Activated naive CD4-positive, alpha-beta T cell treated with anti-CD3 and anti-CD28 coated beads, Interleukin-2, amount 50 U/mL, for 72 hours (primary cell): Measurements from ENCODE around the gene TMEM87B. TPM values are rescaled to one million over a fixed set of nuclear protein-coding genes. Genes with fewer than 3 reads are reported as not detected.

ENCODE experiments used
- ATAC-seq, 2 donors: fragments of 150-1000 bp; cut with Tn5 transposase; 2 replicates each; pipeline ENCODE4 v1.10.0; 2021; ENCODE audit warnings: mild to moderate bottlenecking in 2 of 2, moderate library complexity in 2 of 2
- DNase-seq, 2 donors: peaks; one replicate each; pipeline ENCODE4 v3.0.0; 2021 to 2022; ENCODE audit warnings: low spot score in 2 of 2
- H3K27ac Mint-ChIP-seq, 2 donors: one replicate each; pipeline ENCODE4 v1.8.0; 2022; ENCODE audit warnings: mild to moderate bottlenecking in 2 of 2, mixed read lengths in 2 of 2
- H3K36me3 Mint-ChIP-seq, 2 donors: one replicate each; pipeline ENCODE4 v1.8.0; 2022; ENCODE audit warnings: mixed read lengths in 2 of 2
- H3K9me3 Mint-ChIP-seq, 2 donors: one replicate each; pipeline ENCODE4 v1.8.0; 2022; ENCODE audit warnings: mixed read lengths in 2 of 2
- total RNA-seq, 2 donors: library from RNA; stranded (reverse); gene quantifications; one replicate each; pipeline ENCODE4 v1.2.3, GENCODE V29; 2022

The TMEM87B gene
- total RNA-seq, 2 donors from 2014 or later, result 16.8 to 26.2 TPM

GRCh38 chr2:112148477-112148876 is 93.4 kb downstream of the TMEM87B start:
- ATAC-seq (no peak), DNase-seq (no peak)
- H3K36me3 Mint-ChIP-seq, result no peaks in the 10 kb centered on the region
- peaks cover 0 to 4% of the 10 kb centered on the region in 2 donors for H3K9me3 Mint-ChIP-seq
- no peak overlapping the region for H3K27ac Mint-ChIP-seq

GRCh38 chr2:112149194-112149593 is 94.1 kb downstream of the TMEM87B start:
- DNase-seq (no peak), ATAC-seq (no peak)
- Mint-ChIP-seq H3K27ac (no peak overlapping the region), H3K9me3 (peaks cover 0 to 4% of the 10 kb centered on the region in 2 donors), H3K36me3 (peaks cover 0 to 4% of the 10 kb centered on the region in 2 donors)

- Mint-ChIP-seq H3K27ac (no peak overlapping the region), H3K9me3 (peaks cover 0 to 4% of the 10 kb centered on the region in 2 donors), H3K36me3 (peaks cover 0 to 8% of the 10 kb centered on the region in 2 donors)
- ATAC-seq (no peak), DNase-seq (no peak)
These were observed 94.9 kb downstream of the TMEM87B start for GRCh38 chr2:112149866-112150435.

- ATAC-seq (no peak), DNase-seq (no peak)
- peak overlapping the region in 1 of 2 donors; percentile 6 for H3K27ac Mint-ChIP-seq
These were observed 95.4 kb downstream of the TMEM87B start for GRCh38 chr2:112150447-112150846.

DNA sequence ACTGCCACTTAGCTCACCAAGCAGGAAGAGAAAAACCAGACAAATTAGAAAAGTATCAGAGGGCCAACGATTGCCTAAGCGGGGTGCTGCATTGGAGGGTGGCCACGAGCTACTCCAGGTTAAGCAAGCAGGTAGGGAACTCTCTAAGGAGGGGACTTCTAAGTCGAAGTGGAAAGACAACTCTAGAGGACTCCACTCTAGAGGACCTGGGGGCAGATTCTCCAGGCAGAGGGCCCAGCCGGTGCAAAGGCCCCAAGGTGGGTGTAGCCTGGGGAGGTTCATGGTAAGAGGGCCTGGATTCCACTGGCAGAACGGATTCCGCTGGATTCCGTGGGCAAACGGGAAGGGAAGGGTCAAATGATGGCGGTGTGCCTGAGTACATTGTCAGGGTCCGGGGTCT is 95.8 kb downstream of the TMEM87B start:
- Mint-ChIP-seq H3K27ac (peak overlapping the region in 1 of 2 donors; percentile 6), H3K36me3 (peaks cover 0 to 8% of the 10 kb centered on the region in 2 donors), H3K9me3 (peaks cover 0 to 4% of the 10 kb centered on the region in 2 donors)
- DNase-seq (no peak), ATAC-seq (no peak)

More at GRCh38 chr2:112150447-112150846, 95.4 kb downstream of the TMEM87B start:
- H3K9me3 Mint-ChIP-seq, result peaks cover 0 to 4% of the 10 kb centered on the region in 2 donors
- peaks cover 0 to 8% of the 10 kb centered on the region in 2 donors for H3K36me3 Mint-ChIP-seq

DNA sequence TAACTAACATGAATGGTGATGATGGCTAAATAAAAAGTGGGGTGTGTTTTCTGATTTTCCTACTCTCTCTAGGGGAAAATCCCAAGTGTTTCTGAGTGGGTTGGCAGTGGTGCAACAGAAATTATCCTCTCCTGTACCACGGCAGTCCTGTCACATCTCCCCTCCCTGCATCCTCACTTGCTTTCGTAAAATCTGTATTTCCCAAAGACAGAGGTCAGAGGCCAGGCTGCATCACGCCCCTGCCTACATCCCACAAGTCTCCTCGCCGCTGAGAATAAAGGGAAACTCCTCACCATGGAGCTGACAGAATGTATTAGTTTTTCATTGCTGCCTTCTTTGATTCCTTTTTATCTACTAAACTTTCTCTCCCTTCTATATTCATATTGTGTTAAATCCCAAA is 96.2 kb downstream of the TMEM87B start:
- no peak overlapping the region for H3K27ac Mint-ChIP-seq
- DNase-seq (no peak), ATAC-seq (no peak)
- H3K9me3 Mint-ChIP-seq, result peaks cover 0 to 4% of the 10 kb centered on the region in 2 donors
- H3K36me3 Mint-ChIP-seq, result peaks cover 0 to 8% of the 10 kb centered on the region in 2 donors

DNA sequence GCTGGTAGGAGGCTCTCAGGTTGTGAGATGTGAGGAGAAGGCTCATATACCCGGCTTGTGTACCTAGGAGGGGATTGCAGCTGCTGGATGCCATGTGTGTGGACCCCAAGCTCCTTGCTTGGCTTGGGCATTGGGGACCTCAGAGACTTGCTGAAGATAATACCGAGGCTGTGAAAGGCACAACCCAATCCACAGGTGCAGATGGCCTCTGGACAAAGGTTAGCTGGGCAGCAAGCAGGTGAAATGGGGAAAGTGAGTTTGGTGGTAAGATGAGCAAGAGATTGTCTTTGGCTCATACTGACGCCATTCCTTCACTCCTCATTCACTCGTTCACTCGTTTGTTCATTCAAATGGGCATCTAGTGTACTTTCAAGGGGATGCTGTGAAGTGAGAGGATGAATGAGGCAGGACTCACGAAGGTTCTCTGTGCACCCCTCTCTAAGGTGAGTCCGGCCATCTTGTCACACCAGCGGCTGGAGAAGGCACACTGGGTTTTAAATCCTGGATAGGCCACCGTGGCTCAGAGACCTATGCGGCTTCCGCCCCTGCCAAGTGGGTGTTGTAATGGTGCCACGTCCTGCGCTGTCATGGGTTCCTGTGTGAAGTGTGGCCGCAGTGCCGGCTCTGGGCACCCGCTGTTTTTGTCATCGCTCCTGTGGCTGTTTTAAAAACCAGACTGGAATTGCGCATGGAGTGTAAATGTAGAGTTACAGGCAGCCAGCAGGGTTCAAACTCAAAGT is 96.8 kb downstream of the TMEM87B start:
- peaks cover 0 to 8% of the 10 kb centered on the region in 2 donors for H3K36me3 Mint-ChIP-seq
- no peak for ATAC-seq

DNA sequence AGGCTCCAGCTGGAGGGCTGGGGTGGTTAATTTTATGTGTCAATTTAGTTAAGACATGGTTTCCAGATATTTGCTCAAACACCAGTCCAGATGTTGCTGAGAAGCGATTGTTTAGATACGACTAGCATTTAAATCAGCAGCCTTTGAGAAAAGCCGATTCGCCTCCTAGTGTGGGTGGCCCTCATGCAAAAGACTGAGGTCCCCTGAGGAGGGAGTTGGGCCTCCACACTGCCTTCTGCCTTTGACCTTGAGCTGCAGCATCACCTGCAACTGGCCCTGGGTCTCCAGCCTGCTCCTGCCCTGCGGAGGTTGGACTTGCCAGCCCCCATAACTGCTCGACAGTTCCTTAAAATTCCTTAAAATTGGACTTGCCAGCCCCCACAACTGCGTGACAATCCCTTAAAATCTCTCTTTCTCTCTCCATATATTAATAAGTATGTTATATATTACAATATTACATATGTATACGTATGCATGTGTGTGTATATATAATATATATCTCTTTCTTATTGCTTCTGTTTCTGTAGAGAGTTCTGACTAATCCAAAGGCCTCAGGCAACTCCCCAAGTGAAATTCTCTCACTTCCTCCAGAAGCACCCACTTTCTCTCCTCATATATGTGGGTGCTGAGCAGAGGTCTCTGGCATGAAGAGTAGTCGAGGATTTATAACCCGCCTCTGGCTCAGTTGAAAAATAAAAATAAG is 97.6 kb downstream of the TMEM87B start:
- H3K27ac Mint-ChIP-seq, result no peak overlapping the region
- DNase-seq (no peak), ATAC-seq (peak in 1 of 2 donors; percentile 14)
- H3K9me3 Mint-ChIP-seq, result peaks cover 0 to 4% of the 10 kb centered on the region in 2 donors
- peaks cover 0 to 8% of the 10 kb centered on the region in 2 donors for H3K36me3 Mint-ChIP-seq

More for the DNA sequence above, 96.8 kb downstream of the TMEM87B start:
- peaks cover 0 to 4% of the 10 kb centered on the region in 2 donors for H3K9me3 Mint-ChIP-seq
- no peak for DNase-seq
- no peak overlapping the region for H3K27ac Mint-ChIP-seq

DNA sequence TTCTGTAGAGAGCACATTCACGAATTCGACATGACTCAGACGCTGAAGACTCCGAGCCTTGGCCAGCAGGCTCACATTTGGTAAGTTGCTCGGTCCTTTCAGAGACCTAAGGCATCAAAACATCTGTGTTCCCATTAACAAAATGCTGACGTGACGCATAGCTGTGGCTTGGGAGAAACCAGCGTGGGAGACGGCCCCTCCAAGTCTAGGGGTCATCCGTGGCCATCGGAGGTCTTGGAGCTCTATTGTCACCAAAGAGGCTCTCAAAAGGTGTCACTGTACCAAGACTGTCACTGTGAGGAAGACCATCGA is 98.1 kb downstream of the TMEM87B start:
- DNase-seq, result no peak
- Mint-ChIP-seq H3K27ac (no peak overlapping the region), H3K36me3 (peaks cover 0 to 8% of the 10 kb centered on the region in 2 donors), H3K9me3 (peaks cover 0 to 4% of the 10 kb centered on the region in 2 donors)
- no peak for ATAC-seq

DNA sequence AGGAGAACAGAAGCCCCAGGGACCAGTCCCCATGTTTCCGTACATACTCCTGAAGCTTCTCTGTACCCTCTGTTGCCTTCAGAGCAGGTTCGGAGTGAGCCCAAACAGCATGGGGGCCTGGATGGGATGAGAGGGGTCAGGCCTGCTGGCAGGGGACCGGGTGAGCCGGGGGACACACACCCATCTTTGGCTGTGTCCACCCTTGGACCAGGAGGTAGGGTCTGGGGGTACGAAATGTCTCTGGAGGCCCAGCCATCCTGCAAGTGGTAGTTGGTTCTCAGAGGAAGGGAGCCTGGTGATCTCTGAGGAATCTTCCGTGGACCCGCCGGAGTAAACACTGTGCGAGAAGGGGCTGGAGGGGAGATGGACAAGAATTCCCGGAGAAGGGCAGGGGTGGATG is 98.4 kb downstream of the TMEM87B start:
- H3K36me3 Mint-ChIP-seq, result peaks cover 0 to 8% of the 10 kb centered on the region in 2 donors
- H3K9me3 Mint-ChIP-seq, result peaks cover 0 to 4% of the 10 kb centered on the region in 2 donors
- peak overlapping the region in 1 of 2 donors; percentile 64 for H3K27ac Mint-ChIP-seq
- ATAC-seq (no peak), DNase-seq (no peak)

DNA sequence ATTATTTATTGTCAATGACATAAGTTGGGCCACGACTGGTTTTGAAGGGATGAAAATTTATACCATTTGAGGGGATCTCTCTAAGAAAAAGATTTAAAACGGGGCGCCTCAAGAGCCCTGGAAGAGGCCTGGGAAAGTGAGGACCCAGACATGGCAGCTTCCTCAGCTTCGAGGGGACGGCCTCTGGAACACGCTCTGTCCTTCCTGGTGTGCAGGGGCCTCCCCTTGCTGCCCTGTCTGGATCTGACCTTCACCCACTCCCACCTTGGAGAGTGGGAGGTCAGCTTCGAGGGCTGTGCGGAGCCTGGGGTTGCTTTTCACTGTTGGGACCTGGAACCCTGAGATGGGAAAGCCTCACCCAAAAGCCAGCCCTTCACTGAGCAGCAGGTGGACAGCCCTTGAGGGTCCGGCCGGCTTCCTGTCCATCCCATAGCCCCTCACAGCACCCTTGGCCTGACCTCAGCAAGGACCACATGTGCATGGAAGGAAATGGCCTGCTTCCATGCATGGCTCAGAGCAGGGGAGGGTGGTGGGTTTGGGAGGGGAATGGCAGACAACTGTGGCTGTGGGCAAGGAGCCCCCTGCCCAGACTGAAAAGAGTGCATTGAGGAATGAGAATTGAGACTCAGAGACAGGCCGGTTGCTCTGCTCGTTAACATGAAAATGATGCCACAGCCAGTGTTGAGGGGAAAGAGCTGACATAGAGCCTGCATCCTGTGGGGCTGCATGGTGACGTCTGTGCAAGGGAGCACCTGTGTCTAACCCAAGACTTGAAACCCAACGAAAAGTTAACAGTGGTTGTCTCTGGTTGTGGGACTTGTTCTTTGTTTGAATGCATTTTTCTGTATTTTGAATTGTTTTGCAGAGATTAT is 99.4 kb downstream of the TMEM87B start:
- peak; percentile 44 to 76 for ATAC-seq
- peak overlapping the region; percentile 64 to 77 for H3K27ac Mint-ChIP-seq
- DNase-seq, result peak in 1 of 2 donors; percentile 32
- H3K9me3 Mint-ChIP-seq, result no peaks in the 10 kb centered on the region
- peaks cover 0 to 8% of the 10 kb centered on the region in 2 donors for H3K36me3 Mint-ChIP-seq

DNA sequence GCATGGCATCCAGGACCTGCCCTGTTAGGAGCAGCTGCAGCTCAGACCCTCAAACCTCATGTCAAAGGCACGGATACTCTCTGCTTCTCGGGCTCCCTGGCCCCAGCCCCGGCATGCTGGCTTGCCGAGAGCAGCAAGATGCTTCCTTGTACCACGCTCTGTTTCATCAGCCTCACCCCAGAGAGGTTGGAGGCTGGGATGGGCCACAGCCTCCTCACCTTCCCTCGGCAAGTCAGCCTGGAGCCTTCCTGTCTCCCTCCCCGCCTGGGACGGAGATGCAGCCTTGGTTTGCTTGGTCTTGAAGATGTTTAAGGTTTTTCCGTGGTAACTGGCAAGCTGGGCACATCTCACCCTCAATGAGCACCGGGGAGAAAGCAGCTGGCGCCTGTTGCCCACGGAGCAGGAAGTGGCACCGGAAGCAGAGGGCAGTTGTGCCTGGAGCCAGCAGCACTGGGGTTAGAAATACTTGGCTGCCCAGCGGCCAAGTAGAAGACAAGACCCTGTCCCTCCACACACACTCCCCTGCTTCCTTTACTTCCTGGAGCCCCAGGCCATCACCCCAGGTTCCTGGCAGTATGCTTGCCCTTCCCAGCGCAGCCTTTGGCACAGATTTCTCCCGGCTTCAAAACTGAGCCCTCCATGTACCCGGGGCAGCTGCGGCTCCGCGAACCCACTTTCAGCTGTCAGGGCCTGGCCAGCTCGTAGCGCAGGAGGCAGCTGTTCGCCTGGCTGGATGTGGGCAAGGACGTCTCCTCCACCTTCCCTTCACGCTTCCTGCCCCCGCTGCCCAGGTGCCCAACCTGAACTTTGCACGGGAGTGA is 100.5 kb downstream of the TMEM87B start:
- H3K27ac Mint-ChIP-seq, result peak overlapping the region; percentile 86 to 92
- no peaks in the 10 kb centered on the region for H3K9me3 Mint-ChIP-seq
- peaks cover 0 to 8% of the 10 kb centered on the region in 2 donors for H3K36me3 Mint-ChIP-seq
- ATAC-seq (peak; percentile 16 to 48), DNase-seq (peak; percentile 21 to 68)

DNA sequence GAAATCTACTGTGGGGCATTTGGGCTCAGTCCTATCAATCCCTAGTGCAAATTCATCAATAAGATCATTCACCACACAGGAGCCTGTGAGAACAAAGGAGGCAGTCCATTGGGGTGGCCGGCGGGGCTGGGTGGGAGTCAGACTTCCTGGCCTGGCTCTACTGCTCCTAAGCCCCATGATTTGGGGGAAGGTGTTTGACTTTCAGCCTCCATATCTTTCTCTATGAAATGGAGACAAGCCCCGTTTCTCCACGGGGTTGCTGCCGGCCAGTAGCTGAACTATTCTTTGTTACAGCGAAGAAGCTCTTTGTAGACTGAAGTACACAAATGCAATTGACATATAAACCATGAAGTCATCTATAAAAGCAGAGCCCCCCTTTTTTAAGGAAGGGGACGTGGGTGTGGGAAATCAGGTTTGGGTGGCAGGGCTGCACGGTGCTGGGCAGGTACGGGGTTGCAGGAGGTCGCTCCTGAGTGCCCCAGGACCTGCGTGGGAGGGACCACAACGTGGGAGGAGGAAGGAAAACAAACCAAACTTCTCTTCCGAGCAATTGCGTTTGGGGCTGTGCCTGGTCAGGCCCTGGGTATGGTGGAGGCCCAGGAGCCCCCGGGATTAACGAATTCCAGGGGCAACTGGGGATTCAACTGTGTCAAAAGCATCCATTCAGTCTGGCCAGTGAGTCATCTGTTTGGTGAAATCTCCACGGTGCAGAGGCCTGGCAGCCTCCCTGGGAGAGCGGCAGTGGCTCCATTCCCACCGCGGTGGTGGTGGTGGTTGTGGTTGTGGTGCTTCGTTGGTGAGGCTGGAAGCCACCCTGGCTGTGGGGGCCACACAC is 101.3 kb downstream of the TMEM87B start:
- DNase-seq, result peak; percentile 48 to 76
- H3K36me3 Mint-ChIP-seq, result peaks cover 0 to 8% of the 10 kb centered on the region in 2 donors
- peak overlapping the region; percentile 86 to 92 for H3K27ac Mint-ChIP-seq
- H3K9me3 Mint-ChIP-seq, result no peaks in the 10 kb centered on the region
- peak; percentile 44 to 82 for ATAC-seq

- Mint-ChIP-seq H3K9me3 (no peaks in the 10 kb centered on the region), H3K27ac (peak overlapping the region; percentile 86 to 90), H3K36me3 (peaks cover 0 to 8% of the 10 kb centered on the region in 2 donors)
- DNase-seq (no peak), ATAC-seq (no peak)
These were observed 102.4 kb downstream of the TMEM87B start for GRCh38 chr2:112157472-112157871.

DNA sequence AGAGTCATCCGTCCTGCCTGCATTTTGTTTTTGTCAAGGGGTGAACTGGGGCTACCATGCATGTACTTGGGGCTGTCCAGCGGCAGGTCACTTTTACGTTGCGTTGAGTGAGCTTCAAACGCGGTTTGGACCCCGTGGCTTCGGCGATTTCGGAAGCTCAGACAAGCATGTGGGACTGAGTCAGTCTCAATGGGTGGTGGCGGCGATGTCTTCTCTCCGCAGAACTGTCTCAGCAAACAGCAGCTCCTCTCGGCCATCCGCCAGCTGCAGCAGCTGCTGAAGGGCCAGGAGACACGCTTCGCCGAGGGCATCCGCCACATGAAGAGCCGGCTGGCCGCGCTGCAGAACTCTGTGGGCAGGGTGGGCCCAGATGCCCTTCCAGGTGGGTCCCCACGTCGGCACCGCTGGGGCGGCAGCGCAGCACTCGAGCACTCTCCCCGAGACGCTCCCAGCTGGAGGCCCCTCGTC is 104.4 kb downstream of the TMEM87B start:
- ATAC-seq, result no peak
- H3K9me3 Mint-ChIP-seq, result no peaks in the 10 kb centered on the region
- no peak overlapping the region for H3K27ac Mint-ChIP-seq
- DNase-seq, result no peak
- H3K36me3 Mint-ChIP-seq, result peaks cover 0 to 1% of the 10 kb centered on the region in 2 donors
